ENCODE data around the gene MACF1. TPM values are rescaled to one million over a fixed set of nuclear protein-coding genes. Genes with fewer than 3 reads are reported as not detected.
"Not testable (repeated sequence)": the region's sequence is repeated elsewhere in the genome, so short reads cannot be mapped to it uniquely, and the experiment has no call there.

The MACF1 gene
- total RNA-seq, 1 donor from 2014 or later = 694 TPM

- H3K36me3 ChIP-seq (ENCODE audit: insufficient read depth, low read length) = peaks cover 49% of the 10 kb centered on the region
- DNase-seq (ENCODE audit: low read depth) (no peak), FAIRE-seq (no peak)
- Mint-ChIP-seq H3K27me3 (ENCODE audit: low read depth, unreplicated experiment) (no peaks in the 10 kb centered on the region), H3K4me3 (ENCODE audit: unreplicated experiment) (no peak overlapping the region), H3K4me1 (ENCODE audit: low read depth, unreplicated experiment) (peaks cover 24% of the 10 kb centered on the region), H3K27ac (ENCODE audit: unreplicated experiment) (no peak overlapping the region), H3K9me3 (ENCODE audit: unreplicated experiment) (no peaks in the 10 kb centered on the region), H3K36me3 (ENCODE audit: low read depth, unreplicated experiment) (peaks cover 42% of the 10 kb centered on the region)
- H3K9ac ChIP-seq (ENCODE audit: low read length) = no peak overlapping the region
- H3K9me3 ChIP-seq (ENCODE audit: insufficient read depth, low read depth, low read length) = no peaks in the 10 kb centered on the region
- peaks cover 7% of the 10 kb centered on the region for H3K79me2 ChIP-seq (ENCODE audit: insufficient read depth, low read length)
- no peak for TF ChIP-seq CTCF (IDR thresholded peaks at IDR 0.05; ENCODE audit: insufficient read depth, low read depth, low read length)
- TF ChIP-seq EZH2 (IDR thresholded peaks at IDR 0.05; ENCODE audit: insufficient read depth, low read length) = no peak
- H2AFZ ChIP-seq (ENCODE audit: low read depth, low read length) = no peak overlapping the region
- no peak overlapping the region for H3K27ac ChIP-seq (ENCODE audit: low read depth, low read length)
- H3K4me3 ChIP-seq (ENCODE audit: insufficient read depth, low read depth, low read length) = no peak overlapping the region
- H4K20me1 ChIP-seq (ENCODE audit: insufficient read depth, low read length) = peaks cover 22% of the 10 kb centered on the region
- H3K27me3 ChIP-seq (ENCODE audit: insufficient read depth, low read length) = no peaks in the 10 kb centered on the region
- H3K4me1 ChIP-seq (ENCODE audit: insufficient read depth, low read length) = no peaks in the 10 kb centered on the region
- H3K4me2 ChIP-seq (ENCODE audit: low read length) = no peak overlapping the region
These were observed 268.8 kb downstream of the MACF1 start for GRCh38 chr1:39473324-39473723.

GRCh38 chr1:39474810-39475209, 270.3 kb downstream of the MACF1 start:
- no peaks in the 10 kb centered on the region for H3K4me1 ChIP-seq (ENCODE audit: insufficient read depth, low read length)
- H3K27ac ChIP-seq (ENCODE audit: low read depth, low read length) = no peak overlapping the region
- no peak overlapping the region for H3K4me2 ChIP-seq (ENCODE audit: low read length)
- TF ChIP-seq EZH2 (IDR thresholded peaks at IDR 0.05; ENCODE audit: insufficient read depth, low read length) (no peak), CTCF (IDR thresholded peaks at IDR 0.05; ENCODE audit: insufficient read depth, low read depth, low read length) (no peak)
- Mint-ChIP-seq H3K4me3 (ENCODE audit: unreplicated experiment) (no peak overlapping the region), H3K27me3 (ENCODE audit: low read depth, unreplicated experiment) (no peaks in the 10 kb centered on the region), H3K36me3 (ENCODE audit: low read depth, unreplicated experiment) (peaks cover 35% of the 10 kb centered on the region), H3K9me3 (ENCODE audit: unreplicated experiment) (no peaks in the 10 kb centered on the region), H3K4me1 (ENCODE audit: low read depth, unreplicated experiment) (peaks cover 29% of the 10 kb centered on the region), H3K27ac (ENCODE audit: unreplicated experiment) (peak overlapping the region; percentile 62)
- FAIRE-seq = no peak
- H3K79me2 ChIP-seq (ENCODE audit: insufficient read depth, low read length) = peaks cover 7% of the 10 kb centered on the region
- no peaks in the 10 kb centered on the region for H3K9me3 ChIP-seq (ENCODE audit: insufficient read depth, low read depth, low read length)
- H3K27me3 ChIP-seq (ENCODE audit: insufficient read depth, low read length) = no peaks in the 10 kb centered on the region
- H3K36me3 ChIP-seq (ENCODE audit: insufficient read depth, low read length) = peaks cover 45% of the 10 kb centered on the region
- no peak overlapping the region for H3K9ac ChIP-seq (ENCODE audit: low read length)
- no peak for DNase-seq (ENCODE audit: low read depth)
- peaks cover 19% of the 10 kb centered on the region for H4K20me1 ChIP-seq (ENCODE audit: insufficient read depth, low read length)
- no peak overlapping the region for H2AFZ ChIP-seq (ENCODE audit: low read depth, low read length)
- no peak overlapping the region for H3K4me3 ChIP-seq (ENCODE audit: insufficient read depth, low read depth, low read length)

GRCh38 chr1:39475551-39475950, 271.1 kb downstream of the MACF1 start:
- H3K4me1 ChIP-seq (ENCODE audit: insufficient read depth, low read length); H3K27ac Mint-ChIP-seq (ENCODE audit: unreplicated experiment); FAIRE-seq; H3K9me3 Mint-ChIP-seq (ENCODE audit: unreplicated experiment); H3K27me3 Mint-ChIP-seq (ENCODE audit: low read depth, unreplicated experiment); H3K27ac ChIP-seq (ENCODE audit: low read depth, low read length); H3K4me3 Mint-ChIP-seq (ENCODE audit: unreplicated experiment); H3K9me3 ChIP-seq (ENCODE audit: insufficient read depth, low read depth, low read length); H3K4me2 ChIP-seq (ENCODE audit: low read length); DNase-seq (ENCODE audit: low read depth); H2AFZ ChIP-seq (ENCODE audit: low read depth, low read length); H3K27me3 ChIP-seq (ENCODE audit: insufficient read depth, low read length); H3K79me2 ChIP-seq (ENCODE audit: insufficient read depth, low read length); H3K9ac ChIP-seq (ENCODE audit: low read length); H3K4me3 ChIP-seq (ENCODE audit: insufficient read depth, low read depth, low read length): not testable (repeated sequence)
- H3K36me3 ChIP-seq (ENCODE audit: insufficient read depth, low read length) = peaks cover 45% of the 10 kb centered on the region
- peaks cover 19% of the 10 kb centered on the region for H4K20me1 ChIP-seq (ENCODE audit: insufficient read depth, low read length)
- peaks cover 32% of the 10 kb centered on the region for H3K4me1 Mint-ChIP-seq (ENCODE audit: low read depth, unreplicated experiment)
- H3K36me3 Mint-ChIP-seq (ENCODE audit: low read depth, unreplicated experiment) = peaks cover 37% of the 10 kb centered on the region
